Transverse colon (tissue), 4 donors: ENCODE data around the gene SGK2. TPM values are rescaled to one million over a fixed set of nuclear protein-coding genes. Genes with fewer than 3 reads are reported as not detected.

Source experiments
- DNase-seq: peaks from one replicate; pipeline ENCODE4 v3.0.0-alpha.2; 2019
- H3K27ac ChIP-seq, 4 donors: fragments of 200-600 bp; sonication (generic); 2 replicates each; pipeline ENCODE4 v1.5.1; 2016 to 2018; ENCODE audit warnings: inconsistent platforms in 4 of 4
- H3K27me3 ChIP-seq: fragments of 200-600 bp; sonication (generic); 2 replicates; pipeline ENCODE4 v1.5.1; 2017; ENCODE audit warnings: inconsistent platforms
- H3K36me3 ChIP-seq, 4 donors: fragments of 200-600 bp; sonication (generic); 2 replicates each; pipeline ENCODE4 v1.5.1; 2017 to 2019; ENCODE audit warnings: inconsistent platforms in 4 of 4
- H3K4me1 ChIP-seq, 4 donors: fragments of 200-600 bp; sonication (generic); 2 replicates each; pipeline ENCODE4 v1.5.1; 2017 to 2020; ENCODE audit warnings: inconsistent platforms in 4 of 4
- H3K4me3 ChIP-seq, 4 donors: fragments of 200-600 bp; sonication (generic); 1 replicate in 1 of 4; 2 replicates in 3 of 4; pipeline versions ENCODE4 v1.5.1 to v1.6.1; 2017 to 2019; ENCODE audit warnings: inconsistent platforms in 4 of 4
- H3K9me3 ChIP-seq, 2 donors: fragments of 200-600 bp; sonication (generic); 2 replicates each; pipeline ENCODE4 v1.5.1; 2017 to 2019; ENCODE audit warnings: inconsistent platforms in 2 of 2
- EP300 ChIP-seq: sonication (generic); formaldehyde crosslinking; IDR thresholded peaks from one replicate; pipeline ENCODE4 v1.6.1; 2017; ENCODE audit warnings: antibody characterized with exemption, low read depth
- POLR2A ChIP-seq: fragments of 450-650 bp; IDR thresholded peaks from one replicate; pipeline ENCODE4 v1.6.1; 2016; ENCODE audit warnings: antibody characterized with exemption, mild to moderate bottlenecking, moderate library complexity
- POLR2AphosphoS5 ChIP-seq, 3 donors: sonication (generic); formaldehyde crosslinking; IDR thresholded peaks; one replicate each; pipeline ENCODE4 v1.6.1; 2016; ENCODE audit warnings: antibody characterized with exemption in 3 of 3
- WGBS, 2 donors: methylation state at CpG; one replicate each; pipeline ENCODE4 v1.1.5; 2018; ENCODE audit warnings: low coverage in 1 of 2; 5-methylcytosine and 5-hydroxymethylcytosine counted together
- in situ Hi-C, 4 donors: fragments of 200-750 bp; cut with MboI; loops; one replicate each; pipeline versions ENCODE4 v1.15.0 to v1.15.1; 2017; ENCODE audit warnings: low sequenced_read_pairs in 3 of 4, low pct_ligation_motif_present in 1 of 4, low pct_unique_long_range_greater_than_20kb in 1 of 4
- intact Hi-C: fragments of 100-400 bp; cut with DNase I; formaldehyde crosslinking; loops from one replicate; pipeline ENCODE4 v1.15.1; 2023; ENCODE audit warnings: low total_unique reads
- total RNA-seq, 4 donors: library from RNA; depleted of rRNA; stranded (reverse); fragments of >200 nt; gene quantifications; one replicate each; pipeline ENCODE4 v1.1.0, GENCODE V29; 2016
- TF ChIP-seq, protein P1 (sequence below), 5 experiments: fragments of 200-600 bp in 3 of 5; fragments of 450-650 bp in 2 of 5; sonication (generic) in 3 of 5; IDR thresholded peaks; 1 replicate in 2 of 5; 2 replicates in 3 of 5; pipeline ENCODE4 v1.5.1; 2016 to 2017; ENCODE audit warnings: antibody characterized with exemption in 5 of 5, inconsistent platforms in 3 of 5, mild to moderate bottlenecking in 2 of 5, moderate library complexity in 1 of 5

SGK2 gene
- total RNA-seq, 4 donors from 2014 or later = 71.6 to 293 (median 149) TPM

- Histone ChIP-seq H3K4me3 (no peak overlapping the region), H3K9me3 (no peaks in the 10 kb centered on the region), H3K27me3 (no peaks in the 10 kb centered on the region), H3K4me1 (peaks cover 0 to 5% (median 3%) of the 10 kb centered on the region in 4 donors), H3K36me3 (no peaks in the 10 kb centered on the region), H3K27ac (no peak overlapping the region)
- TF ChIP-seq POLR2AphosphoS5 (IDR thresholded peaks at IDR 0.05) (no peak), EP300 (no peak), POLR2A (no peak)
- TF ChIP-seq, protein P1, sequence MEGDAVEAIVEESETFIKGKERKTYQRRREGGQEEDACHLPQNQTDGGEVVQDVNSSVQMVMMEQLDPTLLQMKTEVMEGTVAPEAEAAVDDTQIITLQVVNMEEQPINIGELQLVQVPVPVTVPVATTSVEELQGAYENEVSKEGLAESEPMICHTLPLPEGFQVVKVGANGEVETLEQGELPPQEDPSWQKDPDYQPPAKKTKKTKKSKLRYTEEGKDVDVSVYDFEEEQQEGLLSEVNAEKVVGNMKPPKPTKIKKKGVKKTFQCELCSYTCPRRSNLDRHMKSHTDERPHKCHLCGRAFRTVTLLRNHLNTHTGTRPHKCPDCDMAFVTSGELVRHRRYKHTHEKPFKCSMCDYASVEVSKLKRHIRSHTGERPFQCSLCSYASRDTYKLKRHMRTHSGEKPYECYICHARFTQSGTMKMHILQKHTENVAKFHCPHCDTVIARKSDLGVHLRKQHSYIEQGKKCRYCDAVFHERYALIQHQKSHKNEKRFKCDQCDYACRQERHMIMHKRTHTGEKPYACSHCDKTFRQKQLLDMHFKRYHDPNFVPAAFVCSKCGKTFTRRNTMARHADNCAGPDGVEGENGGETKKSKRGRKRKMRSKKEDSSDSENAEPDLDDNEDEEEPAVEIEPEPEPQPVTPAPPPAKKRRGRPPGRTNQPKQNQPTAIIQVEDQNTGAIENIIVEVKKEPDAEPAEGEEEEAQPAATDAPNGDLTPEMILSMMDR (IDR thresholded peaks at IDR 0.05) = no peak
- intact Hi-C loops (no loop called here), in situ Hi-C loops (no loop called here)
- no peak for DNase-seq
- 56 to 78% methylated on average over 3 of the region's 3 CpGs for WGBS, 2 donors
Observed at GRCh38 chr20:43563429-43563828, 4.6 kb downstream of the SGK2 start.

GRCh38 chr20:43563991-43564390 is 5.2 kb downstream of the SGK2 start:
- H3K27me3 ChIP-seq = no peaks in the 10 kb centered on the region
- no peak overlapping the region for H3K27ac ChIP-seq
- 98% methylated on average over 7 of the region's 7 CpGs; no CpG with 5 or more reads in 1 of the 2 donors for WGBS, 2 donors
- peaks cover 0 to 5% (median 0%) of the 10 kb centered on the region in 4 donors for H3K4me1 ChIP-seq
- intact Hi-C loops = no loop called here
- no peaks in the 10 kb centered on the region for H3K9me3 ChIP-seq
- no peak for DNase-seq
- H3K4me3 ChIP-seq = no peak overlapping the region
- TF ChIP-seq POLR2AphosphoS5 (IDR thresholded peaks at IDR 0.05) = no peak
- TF ChIP-seq, protein P1 (IDR thresholded peaks at IDR 0.05) = no peak
- TF ChIP-seq POLR2A = no peak
- no peak for TF ChIP-seq EP300
- no peaks in the 10 kb centered on the region for H3K36me3 ChIP-seq
- in situ Hi-C loops = no loop called here

GRCh38 chr20:43564455-43564854 is 5.6 kb downstream of the SGK2 start:
- Histone ChIP-seq H3K9me3 (no peaks in the 10 kb centered on the region), H3K27me3 (no peaks in the 10 kb centered on the region), H3K4me3 (no peak overlapping the region), H3K27ac (no peak overlapping the region), H3K36me3 (no peaks in the 10 kb centered on the region), H3K4me1 (peaks cover 0 to 5% (median under 1%) of the 10 kb centered on the region in 4 donors)
- no peak for DNase-seq
- TF ChIP-seq, protein P1 (IDR thresholded peaks at IDR 0.05) = no peak
- no peak for TF ChIP-seq EP300
- TF ChIP-seq POLR2AphosphoS5 (IDR thresholded peaks at IDR 0.05) = no peak
- TF ChIP-seq POLR2A = no peak
- WGBS, 2 donors = 98% methylated on average over 8 of the region's 8 CpGs; no CpG with 5 or more reads in 1 of the 2 donors
- in situ Hi-C loops (no loop called here), intact Hi-C loops (no loop called here)

DNA sequence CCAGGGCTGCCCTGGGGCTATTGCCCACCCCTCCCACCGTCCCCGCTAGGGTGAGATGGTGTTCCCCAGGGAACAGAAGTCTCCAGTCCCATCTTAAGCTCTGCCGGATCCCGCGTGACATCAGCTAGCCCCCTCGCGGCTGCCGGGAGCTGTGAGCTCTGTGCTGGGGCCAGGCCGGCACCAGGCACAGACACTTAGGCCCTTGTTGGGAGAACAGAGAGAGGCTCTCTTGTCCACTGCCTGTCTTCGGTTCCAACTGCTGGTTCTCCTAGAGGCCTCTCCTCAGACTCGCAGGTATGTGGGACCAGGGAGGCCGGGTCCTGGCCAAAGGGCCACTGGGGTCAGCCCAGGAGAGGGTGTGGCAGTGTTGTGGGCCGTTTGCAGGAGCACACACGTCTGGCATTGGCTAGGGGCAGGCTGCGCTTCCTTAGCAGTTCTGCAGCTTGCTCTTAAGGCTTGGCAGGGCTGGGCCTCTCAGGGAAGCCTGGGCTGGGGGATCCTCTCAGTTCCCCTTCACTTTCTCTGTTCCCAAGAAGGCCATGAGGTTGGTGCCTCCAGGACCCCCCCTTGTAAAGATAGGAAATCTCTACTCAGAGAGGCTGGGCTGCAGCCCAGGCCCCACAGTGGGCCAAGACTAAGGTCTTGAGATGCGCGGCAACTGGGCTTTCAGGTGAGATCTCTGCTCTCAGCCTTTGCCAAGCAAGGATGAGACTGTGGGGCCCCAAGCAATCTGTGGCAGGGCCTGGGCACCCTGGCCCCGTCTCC is 6.3 kb downstream of the SGK2 start:
- intact Hi-C loops (no loop called here), in situ Hi-C loops (no loop called here)
- no peak for DNase-seq
- Histone ChIP-seq H3K4me3 (no peak overlapping the region), H3K27ac (no peak overlapping the region), H3K4me1 (peaks cover 0 to 8% (median 0%) of the 10 kb centered on the region in 4 donors), H3K36me3 (no peaks in the 10 kb centered on the region), H3K27me3 (no peaks in the 10 kb centered on the region), H3K9me3 (no peaks in the 10 kb centered on the region)
- TF ChIP-seq, protein P1 (IDR thresholded peaks at IDR 0.05) = no peak
- TF ChIP-seq EP300 (no peak), POLR2AphosphoS5 (IDR thresholded peaks at IDR 0.05) (no peak), POLR2A (no peak)
- whole genome bisulfite sequencing, 2 donors = 84% methylated on average over 17 of the region's 18 CpGs; no CpG with 5 or more reads in 1 of the 2 donors
